ENCODE results near the gene BLID.
A peak's percentile ranks its signal among the peaks of the same experiment; 100 is the strongest.

Gene BLID

DNA sequence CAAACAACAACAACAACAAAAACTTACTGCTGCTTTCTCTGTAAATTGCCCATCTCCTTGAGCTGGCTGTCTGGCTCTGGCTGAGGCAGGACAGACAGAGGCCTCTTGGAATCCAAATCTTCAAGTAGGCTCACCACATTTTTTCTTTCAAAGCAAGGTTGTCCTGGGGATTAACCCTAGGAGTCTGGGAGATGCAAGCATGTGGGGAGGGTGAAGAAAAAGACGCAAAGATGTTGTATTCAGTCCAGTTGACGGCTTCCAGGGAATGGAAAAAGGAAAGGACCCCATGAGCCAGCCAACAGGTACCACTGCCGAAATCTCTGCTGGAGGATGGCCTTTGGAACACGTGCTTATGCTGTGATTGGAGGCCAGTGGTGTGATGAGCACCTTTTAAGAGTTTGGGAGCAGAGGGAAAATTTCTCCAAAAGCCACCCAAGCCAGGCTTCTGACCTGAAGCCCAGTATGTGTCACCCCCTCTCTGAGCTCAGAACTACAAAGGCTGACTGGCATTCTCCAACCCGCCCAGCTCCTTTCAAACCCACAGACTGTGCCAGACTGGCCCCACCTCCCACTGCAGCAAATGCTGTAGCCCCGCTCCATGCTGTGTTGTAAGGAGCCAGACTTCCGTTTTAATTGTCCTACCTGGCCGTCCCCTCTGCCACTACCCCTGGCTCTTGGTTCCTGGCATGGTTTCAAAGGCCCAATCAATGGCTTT, 10.8 kb downstream of the BLID start:
- DNase-seq, result no peak

DNA sequence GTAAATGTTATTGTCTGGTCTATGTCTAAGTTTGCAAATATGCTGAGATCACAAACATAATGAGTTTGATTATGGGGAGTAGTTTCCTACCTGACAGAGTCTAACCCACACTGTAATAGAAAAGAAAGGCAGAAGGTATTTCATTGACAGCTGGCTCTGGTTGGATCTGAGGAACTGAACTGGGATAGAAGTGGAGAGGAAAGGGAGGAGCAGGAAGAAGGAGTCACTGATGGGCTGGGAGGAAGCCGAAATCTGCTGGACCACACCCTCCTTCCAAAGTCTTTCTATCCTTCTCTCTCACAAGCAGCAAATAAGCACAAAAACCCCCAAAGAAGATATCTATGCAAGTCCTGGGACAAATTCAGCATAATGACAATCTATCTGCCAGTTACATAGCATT, 11.7 kb downstream of the BLID start:
- DNase-seq, result no peak

DNA sequence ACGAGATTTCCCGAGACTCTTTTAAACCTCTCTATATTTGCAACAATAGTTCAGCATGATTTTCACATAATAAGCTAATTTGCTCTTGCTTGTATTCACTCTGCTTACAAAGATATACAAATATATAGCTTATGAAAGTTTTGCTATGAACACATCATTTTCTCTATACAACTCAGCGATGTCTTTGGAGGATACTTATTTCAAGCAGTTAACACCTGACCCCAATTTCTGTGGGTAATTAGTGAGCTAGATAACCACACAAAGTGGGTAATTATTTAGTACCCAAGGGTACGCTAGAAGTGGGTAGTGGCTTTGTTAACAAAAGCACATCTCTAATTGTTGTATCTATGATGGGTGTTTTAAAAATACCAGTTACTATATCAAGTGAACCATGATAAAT, 12.3 kb downstream of the BLID start:
- DNase-seq, result no peak

DNA sequence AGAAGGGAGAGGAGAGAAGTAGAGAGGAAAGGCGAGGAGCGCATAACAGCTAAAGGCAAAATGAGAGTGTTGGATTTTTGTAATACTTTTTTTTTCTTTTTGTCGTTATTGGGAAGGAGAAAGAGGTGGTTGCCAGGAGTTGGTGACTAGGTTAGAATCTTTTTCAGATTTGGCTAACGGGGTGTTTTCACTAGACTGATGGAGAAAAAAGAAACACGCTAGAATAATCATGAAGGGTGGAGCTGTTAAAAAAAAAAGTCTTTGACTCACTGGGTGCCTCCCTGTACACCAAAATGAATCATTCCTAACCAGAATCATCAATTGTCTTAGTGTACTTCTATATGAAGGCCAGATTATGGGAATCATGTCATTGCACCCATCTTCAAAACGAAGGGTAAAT, 12.7 kb downstream of the BLID start:
- DNase-seq, result no peak

DNA sequence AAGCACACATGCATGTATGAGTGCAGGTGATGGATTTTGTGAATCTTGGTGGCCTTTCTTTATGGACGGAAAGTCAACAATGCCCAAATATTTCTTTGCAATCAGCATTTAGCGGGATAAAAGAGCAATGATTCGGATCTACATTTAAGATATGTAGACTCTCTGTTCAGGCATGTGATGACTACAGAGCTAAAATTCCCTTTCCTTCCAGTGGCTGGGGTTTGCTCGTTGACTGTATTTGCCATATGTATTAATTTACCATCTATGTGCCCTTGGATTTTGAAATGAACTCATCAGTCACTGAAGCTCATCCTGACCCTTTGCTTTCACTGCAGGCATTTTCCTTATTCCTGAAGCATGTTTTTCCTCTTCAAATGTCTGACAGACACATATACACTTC, 13.6 kb downstream of the BLID start:
- DNase-seq, result no peak

DNA sequence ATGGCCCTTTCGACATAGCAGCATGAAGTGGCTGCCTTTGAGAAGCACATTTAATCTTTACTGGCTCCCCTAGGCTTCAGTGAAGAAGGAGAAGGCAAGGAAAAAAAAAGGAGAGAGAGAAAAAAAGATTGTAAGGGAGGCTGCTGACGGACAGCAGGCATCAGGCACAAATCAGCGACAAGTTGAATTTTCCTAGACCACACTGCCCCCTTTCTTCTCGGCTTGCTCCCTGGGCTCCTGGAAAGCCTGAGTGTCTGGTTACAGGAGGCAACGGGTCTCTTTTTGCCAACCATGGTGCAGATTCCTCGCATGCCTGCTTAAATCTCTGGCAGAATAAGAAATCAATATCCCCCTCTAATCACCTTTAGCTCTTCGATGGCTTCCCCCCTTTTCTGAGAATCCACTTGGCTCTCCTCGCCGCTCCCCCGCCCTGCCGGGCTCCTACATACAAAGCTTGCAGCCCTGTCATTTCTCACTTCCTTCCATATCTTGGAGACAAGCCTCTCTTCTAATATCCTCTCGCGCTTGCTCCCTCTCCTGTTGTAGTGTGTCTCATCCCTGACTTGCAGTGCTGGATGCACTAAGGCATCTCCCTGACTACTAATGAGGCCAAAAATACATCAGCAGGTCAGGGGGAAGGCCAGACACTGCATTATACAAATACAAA, 14.3 kb downstream of the BLID start:
- peak in 3 of 4 experiments; percentile 26 to 52 (median 46) for DNase-seq

DNA sequence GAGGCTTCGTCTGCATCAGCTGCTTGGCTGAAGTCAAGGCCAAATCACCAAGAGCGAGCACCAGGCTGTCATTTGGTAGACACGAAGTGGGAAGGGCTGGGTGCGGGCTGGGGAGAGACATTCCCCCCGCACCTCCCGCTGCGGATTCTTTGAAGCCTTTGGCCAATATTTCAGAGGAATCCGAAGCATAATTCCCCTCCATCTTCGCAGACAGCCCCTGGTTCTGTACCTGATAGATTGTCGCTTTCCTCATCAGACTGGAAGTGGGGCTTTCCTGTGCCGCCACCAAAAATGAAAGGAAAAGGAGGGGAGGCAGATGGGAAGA, 15.3 kb downstream of the BLID start:
- peak in 2 of 4 experiments; percentile 12 for DNase-seq

DNA sequence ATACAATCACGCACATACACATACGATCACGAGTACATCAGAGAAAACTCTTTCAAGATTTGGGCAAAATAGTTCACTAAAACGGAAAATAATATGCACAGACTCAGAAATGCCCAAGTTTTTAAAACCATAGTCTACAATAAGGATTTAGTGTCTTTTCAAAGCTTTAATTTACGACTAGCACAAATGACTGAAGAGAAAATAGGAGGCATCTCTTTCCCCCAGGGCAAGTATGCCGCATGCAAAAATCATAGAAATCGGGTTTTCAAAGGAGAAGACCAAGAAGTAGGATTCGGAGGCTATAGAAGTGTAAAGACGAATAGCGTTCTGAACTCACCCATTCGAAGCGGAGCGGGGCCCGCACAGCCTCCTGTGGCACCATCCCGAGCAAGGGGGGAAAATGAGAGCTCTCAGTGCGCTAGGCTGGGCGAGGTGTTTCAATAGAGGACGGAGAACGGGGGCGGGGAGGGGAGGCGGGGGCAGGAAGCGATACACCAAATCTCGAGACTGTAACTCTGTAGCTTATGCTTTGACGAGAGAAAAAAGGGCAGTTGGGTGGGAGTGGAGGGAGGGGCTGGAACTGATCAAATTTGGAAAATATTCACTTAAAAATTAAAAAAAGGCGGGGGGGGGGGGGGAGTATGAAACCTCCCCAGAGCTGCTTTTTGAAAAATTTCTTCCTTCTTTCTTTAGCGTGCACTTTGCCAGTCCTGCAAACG, 15.8 kb downstream of the BLID start:
- DNase-seq, result peak in 2 of 4 experiments; percentile 9 to 13

DNA sequence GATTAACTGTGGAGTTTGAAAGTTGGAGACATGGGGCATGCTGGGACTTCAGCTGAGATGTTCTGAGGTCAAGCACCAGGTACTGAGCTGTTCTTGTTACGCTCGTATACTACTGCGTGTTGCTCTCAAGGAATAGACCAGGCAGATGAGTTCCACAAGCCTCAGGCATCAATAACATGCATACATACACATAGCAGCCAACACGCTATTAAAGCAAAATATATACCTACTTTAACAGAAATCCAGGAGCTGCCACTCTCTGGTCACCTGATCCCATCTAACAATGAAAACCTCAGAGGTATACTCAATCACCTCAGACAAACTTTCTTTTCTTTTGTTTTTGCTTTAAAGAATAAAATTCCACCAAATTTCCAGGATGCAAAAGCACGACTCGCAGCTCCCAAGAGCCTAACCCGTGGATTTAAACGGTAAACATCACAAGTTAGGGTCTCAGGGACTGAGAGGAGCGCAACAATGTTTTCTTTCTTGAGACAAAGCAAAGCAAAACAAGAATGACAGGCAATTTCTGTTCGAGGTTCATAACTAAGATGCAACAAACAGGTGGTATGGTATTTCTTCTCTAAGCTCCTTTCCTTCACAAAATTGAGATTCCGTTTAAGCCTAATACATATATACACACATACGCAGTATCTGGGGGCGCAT, 16.5 kb downstream of the BLID start:
- DNase-seq, result no peak

DNA sequence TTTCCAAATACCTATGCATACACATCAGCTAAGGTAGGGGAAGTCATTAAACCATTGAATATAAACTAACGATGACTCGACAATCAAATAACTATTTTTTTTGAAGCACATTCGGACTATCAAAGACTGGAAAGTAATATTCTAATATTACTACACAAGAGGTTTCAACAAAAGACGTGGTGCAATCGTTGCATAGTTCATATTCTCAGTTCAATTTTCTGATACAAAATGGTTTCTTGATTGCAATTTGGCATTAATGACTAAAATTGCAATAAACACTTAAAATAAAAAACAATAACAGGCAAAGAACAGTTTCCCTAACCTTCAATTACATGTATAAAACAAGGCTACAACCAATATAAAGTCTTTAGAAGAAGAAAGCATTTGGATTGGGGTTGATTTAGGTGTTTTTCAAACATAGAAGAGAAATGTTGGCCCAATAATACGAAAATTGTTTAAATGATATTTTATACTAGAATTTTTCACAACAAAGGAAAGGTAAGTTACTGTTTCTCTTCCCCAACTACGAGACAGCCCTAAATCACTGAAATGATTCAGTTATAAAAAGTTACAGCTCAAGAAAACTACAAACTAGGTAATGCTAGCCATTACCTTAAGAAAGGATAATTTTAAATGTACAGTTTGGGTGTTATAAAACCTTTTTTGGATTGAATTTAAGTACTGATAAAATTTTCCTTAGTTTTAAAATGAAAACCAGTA, 17.6 kb downstream of the BLID start:
- no peak for DNase-seq

DNA sequence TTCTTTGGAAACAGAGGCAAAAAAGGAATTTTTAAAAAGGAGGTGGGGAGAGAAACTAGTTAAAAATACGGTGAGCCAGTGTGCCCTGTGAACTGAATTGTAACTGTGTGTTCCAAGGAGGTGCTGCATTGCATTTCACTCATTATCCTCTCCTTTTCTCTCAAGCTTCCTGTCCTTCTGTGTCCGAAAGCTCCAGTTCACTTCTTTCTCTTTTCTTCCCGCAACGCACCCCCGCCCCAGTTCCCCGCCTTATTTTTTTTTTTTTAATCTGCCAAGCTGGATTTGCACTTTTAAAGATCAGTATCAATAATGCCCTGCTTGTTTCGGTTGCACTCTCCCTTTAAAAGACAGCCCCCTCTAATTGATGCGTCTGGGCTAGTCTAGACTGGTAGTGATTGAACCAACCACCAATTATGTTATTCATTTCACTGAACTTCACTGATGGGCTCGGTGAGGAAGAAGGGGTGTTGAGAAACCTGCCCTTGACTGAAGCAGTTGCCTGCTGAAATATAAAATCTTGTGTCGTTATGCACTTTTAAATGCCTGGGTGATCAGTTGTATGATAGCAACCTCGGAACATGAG, 18.5 kb downstream of the BLID start:
- DNase-seq, result no peak

DNA sequence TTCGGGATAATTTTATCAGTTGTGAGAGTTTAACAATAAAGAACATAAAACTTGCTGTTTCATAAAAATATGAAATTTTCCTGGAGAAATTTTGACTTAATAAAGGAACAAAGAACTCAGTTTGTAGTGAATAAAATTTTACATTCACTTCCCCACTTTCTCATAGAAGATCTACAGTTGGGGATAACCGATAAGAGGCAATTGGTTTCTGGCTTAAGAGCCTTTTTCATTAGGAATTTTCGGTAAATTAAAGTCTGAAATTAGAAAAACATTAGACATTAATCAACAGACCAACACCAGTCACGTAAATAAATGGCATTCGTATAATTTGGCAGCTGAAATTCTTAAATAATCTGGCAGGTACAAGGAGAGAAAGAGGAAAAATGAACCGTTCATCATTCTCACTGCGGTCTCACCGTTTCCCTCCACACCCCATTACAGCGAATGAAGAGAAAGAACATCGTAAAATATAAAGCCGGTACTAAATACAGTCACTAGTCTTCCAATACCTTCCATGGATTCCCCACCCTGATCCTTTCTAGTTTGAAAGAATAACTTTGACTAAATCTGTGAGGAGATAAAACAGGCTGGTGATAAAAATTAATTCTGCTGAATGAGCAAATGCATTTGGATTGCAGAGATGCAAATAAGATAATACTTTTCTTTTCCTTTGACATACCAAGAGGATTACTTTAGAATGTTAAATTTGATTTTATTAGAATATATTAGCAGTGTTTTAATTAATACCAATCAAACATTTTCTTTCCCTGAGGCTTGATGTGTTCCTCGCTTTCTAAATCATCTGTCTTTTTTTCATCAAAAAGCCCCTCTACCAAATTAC, 19.5 kb downstream of the BLID start:
- DNase-seq, result no peak

DNA sequence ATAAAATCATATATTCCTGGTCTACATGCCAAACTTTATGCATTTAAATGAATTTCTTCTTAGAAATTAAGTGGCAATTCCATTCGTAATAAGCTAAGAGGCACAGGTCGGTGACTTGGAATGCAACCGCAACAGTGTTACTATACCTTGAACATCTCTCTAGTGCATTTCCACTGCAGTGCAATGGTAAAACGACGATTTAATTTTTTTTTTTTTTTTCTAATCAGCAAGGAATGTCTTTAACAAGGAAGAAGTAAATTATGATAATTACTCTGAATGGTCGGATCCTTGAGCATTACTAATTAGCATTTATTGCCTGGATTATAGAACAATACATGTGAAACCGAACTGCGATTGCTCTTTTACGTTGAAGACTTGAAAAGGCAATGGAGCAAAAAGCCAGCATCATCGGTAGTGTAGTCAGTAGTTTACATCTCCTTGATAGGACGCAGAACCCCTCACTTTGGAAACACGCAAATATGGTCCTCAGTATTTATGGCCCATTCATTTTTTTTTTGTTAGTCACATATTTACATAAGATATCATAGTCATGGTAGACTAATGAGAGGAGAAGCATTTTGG, 20.2 kb downstream of the BLID start:
- DNase-seq, result no peak

DNA sequence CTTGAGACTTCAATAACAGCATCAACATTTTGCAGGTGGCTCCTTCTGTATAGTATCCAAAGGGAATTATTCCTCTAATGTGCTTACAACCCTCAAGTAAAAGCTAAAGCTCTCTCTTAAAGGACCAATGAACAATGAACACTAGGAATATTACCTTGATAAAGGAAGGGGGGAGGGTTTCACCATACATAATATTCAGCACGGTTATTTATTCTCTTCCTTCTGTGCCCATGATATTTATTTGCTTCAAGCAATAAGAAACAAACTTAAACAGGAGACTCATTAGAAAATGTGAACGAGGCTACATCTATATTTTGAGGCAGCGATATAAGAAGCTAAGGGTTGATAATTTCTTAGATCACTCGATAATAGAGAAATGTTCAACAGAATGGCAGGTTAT, 21.2 kb downstream of the BLID start:
- no peak for DNase-seq

DNA sequence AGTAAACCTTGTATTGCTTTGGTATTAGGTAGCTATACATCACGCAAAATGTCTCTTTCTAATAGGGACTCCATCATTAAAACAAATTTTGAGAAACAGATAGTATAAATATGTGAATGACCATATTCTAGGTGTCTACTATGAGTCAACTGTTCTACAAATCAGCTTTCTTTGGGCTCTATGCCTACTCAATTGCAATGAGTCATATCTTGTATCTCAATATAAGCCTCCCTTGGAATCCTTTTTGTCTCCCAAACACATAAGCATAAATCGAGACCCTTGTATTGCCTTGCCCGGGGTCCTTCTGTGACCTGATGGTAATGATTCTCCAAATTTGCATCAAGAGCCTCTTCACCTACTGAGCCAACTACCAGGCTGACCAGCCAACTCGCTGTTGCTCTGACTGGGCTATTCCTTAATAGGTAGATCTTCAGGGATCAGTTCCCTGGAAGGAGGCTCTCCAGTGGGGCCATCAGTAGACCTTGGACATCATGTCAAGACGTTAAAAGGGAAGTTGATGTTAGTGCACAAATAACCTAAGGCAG, 22.2 kb downstream of the BLID start:
- DNase-seq, result no peak

DNA sequence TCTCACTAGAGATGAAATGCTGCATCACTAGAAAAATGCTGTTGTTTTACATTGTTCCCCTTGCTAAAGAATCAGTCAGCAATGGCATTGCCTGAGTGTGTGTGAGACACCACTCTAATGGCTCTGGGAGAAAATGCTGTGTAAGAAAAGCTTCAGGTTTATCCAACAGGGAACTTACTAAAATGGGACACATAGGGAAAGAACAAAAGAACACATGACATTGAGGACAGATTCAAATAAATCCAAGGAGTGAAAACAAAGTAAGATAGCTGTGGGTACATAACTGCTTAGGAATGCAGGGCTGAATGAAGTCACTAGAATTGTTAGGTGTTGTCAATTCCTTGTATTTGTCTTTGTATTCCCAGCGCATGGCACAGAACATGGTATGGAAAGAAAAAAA, 24.2 kb downstream of the BLID start:
- no peak for DNase-seq

DNA sequence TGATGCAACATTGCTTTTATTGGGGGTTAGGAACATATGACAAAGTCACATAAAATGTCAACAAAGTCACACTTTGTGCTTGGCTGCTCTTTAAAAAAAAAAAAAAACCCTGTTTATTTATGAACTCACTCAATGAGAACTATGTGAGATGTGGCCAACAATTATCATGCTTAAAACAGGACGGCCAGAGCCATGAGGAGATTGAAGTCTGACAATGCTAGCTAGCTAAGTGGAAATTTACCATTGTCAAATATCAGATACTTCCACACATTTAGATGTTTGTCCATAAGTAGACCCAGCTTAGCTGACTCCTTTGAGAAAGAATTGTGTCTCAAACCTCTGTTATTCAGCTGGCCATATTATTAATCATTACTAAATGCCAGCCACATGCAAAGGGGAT, 26.9 kb downstream of the BLID start:
- no peak for DNase-seq

DNA sequence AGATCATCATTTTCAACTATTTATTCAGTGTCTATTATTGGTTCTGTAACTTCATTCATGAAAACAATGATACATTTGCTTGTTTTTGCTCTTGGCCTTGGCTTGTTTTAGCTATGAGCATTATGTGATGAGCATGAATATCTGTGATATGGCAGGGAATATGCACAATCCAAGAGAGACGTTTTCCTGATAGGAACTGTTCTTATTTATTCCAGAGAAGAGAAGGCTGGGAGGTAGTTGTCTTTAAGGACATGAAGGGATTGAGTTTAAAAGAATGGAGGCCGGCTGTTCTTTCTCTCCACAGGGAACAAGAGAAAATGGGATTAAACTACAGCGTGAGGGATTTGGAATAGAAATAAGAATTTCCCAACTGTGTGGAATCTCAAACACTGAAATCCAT, 30.3 kb downstream of the BLID start:
- DNase-seq, result no peak

DNA sequence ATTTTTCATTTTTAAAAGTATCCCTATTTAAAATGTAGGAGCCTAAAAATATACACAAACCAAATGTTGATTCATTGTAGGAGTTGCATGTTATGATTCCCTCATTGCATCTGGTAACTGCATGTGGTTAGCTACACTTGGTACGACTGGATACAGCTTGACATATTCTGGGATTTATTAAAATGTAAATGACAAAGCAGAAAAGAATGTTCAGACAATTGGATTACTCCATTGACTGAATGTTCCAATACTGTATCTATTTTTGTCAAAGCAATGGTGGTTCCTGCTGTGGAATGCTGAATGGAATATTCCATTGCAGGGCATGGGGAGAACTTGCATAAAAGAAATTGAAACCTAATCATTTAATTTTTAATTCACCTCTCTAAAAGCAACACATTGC, 30.8 kb downstream of the BLID start:
- DNase-seq, result no peak

DNA sequence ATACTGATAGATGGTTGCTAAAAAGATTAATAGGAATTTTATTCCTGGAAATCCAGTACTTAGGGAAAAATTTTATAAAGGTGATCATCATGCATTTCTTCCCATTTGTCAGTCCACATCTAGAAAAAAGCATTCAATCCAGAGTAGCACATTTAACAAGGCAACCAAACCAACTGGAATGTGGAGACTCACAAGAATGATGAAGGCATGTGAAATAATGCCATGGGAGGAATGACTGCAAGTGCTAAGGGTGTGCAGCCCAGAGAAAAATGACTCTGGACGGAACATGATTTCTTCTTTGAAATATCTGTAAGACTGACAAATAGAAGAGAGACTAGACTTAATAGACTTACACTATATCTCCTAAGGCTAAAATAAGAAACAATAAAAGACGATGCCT, 33.8 kb downstream of the BLID start:
- no peak for DNase-seq

DNA sequence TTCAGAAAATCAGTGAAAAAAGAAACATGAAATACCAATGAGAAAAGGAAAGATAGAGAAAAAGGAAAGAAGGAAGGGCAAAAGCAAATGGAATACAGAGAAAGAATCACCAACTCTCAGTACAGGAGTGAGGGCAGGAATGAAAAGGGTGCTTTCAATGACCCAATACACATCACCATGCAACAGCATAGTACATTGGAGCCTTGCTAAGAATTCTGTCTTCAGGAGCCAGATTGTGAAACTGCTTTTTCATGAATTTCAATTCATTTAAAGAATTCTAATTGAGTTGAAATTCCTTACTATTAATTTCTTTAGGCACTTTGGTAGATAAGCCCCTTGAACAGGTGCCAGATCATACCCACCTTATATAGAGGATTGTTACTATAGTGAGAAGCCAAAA, 34.9 kb downstream of the BLID start:
- DNase-seq, result no peak
